ENCODE data around the gene SUPT20HL1.

The SUPT20HL1 gene

GRCh38 chrX:24341795-24342194 lies 18.6 kb upstream of the SUPT20HL1 start:
- Histone ChIP-seq H3K4me1 (ENCODE audit: control insufficient read depth, insufficient read depth, low read length) (no peaks in the 10 kb centered on the region), H3K9me3 (ENCODE audit: control insufficient read depth, insufficient read depth, low read depth, low read length) (no peaks in the 10 kb centered on the region), H3K4me3 (ENCODE audit: low read depth, low read length) (no peak overlapping the region), H3K27ac (ENCODE audit: extremely low read depth, low read depth, low read length) (no peak overlapping the region), H3K36me3 (ENCODE audit: control insufficient read depth in 2 of 2, insufficient read depth in 1 of 2, low read length in 2 of 2) (no peaks in the 10 kb centered on the region)
- TF ChIP-seq ZFP41 (tag by site-specific recombination; IDR thresholded peaks at IDR 0.05; ENCODE audit: borderline replicate concordance) (no peak), INSM2 (tag by site-specific recombination; IDR thresholded peaks at IDR 0.05) (no peak), ZNF629 (tag by site-specific recombination; IDR thresholded peaks at IDR 0.05) (no peak), ZBTB21 (tag by site-specific recombination; IDR thresholded peaks at IDR 0.05) (no peak), GFI1B (tag by site-specific recombination; IDR thresholded peaks at IDR 0.05) (no peak), ZNF544 (tag by site-specific recombination; IDR thresholded peaks at IDR 0.05) (no peak)
- CTCF ChIA-PET, result interaction anchor here (0.6 to 1.3 kb wide), 4 partner anchors 10 to 439 kb away, joined by 3 to 4 read pairs (median 4); no protein-coding TSS in a partner anchor
- POLR2A ChIA-PET, result no interaction called here

DNA sequence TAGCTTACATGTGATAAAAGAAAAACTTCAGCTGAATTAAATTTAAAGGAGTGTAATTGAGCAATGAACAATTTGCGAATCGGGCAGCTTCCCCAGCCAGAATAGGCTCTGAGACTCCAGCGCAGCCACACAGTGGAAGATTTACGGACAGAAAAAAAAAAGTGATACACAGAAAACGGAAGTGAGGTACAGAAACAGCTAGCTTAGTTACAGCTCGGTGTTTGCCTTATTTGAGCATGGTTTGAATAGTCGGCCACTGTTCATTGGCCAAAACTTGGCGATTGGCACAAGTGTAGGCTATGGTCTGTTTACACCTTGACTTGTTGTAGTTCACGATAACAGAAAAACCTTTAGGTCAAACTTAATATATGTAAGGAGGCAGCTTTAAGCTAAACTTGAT lies 16.7 kb upstream of the SUPT20HL1 start:
- CTCF ChIA-PET, result interaction anchor here (2.2 kb wide), 1 partner anchor 27 kb away, joined by 9 read pairs; no protein-coding TSS in a partner anchor
- no peaks in the 10 kb centered on the region for H3K36me3 ChIP-seq (ENCODE audit: control insufficient read depth in 2 of 2, insufficient read depth in 1 of 2, low read length in 2 of 2)
- H3K4me3 ChIP-seq (ENCODE audit: low read depth, low read length), result no peak overlapping the region
- TF ChIP-seq ZNF645 (tag by site-specific recombination; IDR thresholded peaks at IDR 0.05) (no peak), ZNF202 (tag by site-specific recombination; IDR thresholded peaks at IDR 0.05; ENCODE audit: borderline replicate concordance) (no peak), ZNF792 (tag by site-specific recombination; IDR thresholded peaks at IDR 0.05) (no peak), YY1 (tag by site-specific recombination; IDR thresholded peaks at IDR 0.05) (no peak), GLIS1 (tag by site-specific recombination; IDR thresholded peaks at IDR 0.05) (no peak), TCF7L2 (IDR thresholded peaks at IDR 0.05; ENCODE audit: borderline replicate concordance, low read depth, low read length) (no peak)
- TF ChIP-seq, protein P1, sequence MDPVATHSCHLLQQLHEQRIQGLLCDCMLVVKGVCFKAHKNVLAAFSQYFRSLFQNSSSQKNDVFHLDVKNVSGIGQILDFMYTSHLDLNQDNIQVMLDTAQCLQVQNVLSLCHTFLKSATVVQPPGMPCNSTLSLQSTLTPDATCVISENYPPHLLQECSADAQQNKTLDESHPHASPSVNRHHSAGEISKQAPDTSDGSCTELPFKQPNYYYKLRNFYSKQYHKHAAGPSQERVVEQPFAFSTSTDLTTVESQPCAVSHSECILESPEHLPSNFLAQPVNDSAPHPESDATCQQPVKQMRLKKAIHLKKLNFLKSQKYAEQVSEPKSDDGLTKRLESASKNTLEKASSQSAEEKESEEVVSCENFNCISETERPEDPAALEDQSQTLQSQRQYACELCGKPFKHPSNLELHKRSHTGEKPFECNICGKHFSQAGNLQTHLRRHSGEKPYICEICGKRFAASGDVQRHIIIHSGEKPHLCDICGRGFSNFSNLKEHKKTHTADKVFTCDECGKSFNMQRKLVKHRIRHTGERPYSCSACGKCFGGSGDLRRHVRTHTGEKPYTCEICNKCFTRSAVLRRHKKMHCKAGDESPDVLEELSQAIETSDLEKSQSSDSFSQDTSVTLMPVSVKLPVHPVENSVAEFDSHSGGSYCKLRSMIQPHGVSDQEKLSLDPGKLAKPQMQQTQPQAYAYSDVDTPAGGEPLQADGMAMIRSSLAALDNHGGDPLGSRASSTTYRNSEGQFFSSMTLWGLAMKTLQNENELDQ (tag by site-specific recombination; IDR thresholded peaks at IDR 0.05; ENCODE audit: low read depth), result no peak
- no peaks in the 10 kb centered on the region for H3K9me3 ChIP-seq (ENCODE audit: control insufficient read depth, insufficient read depth, low read depth, low read length)
- POLR2A ChIA-PET, result no interaction called here
- no peaks in the 10 kb centered on the region; the same call in 1 of the 2 replicates for H3K4me1 ChIP-seq (ENCODE audit: control insufficient read depth, insufficient read depth, low read length)
- H3K27ac ChIP-seq (ENCODE audit: extremely low read depth, low read depth, low read length), result no peak overlapping the region

DNA sequence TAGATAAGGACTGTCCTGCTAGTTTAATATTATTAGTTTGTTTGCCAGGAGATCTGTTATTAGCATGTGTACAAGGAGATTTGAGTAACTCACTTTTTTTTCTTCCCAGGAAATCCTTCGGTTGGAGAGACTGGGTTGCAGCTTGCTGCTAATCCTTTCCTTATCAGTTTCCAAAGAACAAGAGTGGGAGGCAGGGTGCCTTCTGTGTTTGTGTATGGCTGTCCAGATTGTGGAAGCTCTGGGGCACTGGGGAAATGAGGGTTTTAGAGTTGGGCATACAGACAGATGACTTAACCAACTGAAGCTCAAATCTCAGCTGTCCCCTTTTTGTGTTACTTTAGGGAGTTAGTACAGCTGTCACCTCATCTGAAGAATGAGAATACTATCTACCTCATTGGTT lies 12.6 kb upstream of the SUPT20HL1 start:
- no peaks in the 10 kb centered on the region for H3K9me3 ChIP-seq (ENCODE audit: control insufficient read depth, insufficient read depth, low read depth, low read length)
- no peak overlapping the region for H3K27ac ChIP-seq (ENCODE audit: extremely low read depth, low read depth, low read length)
- TF ChIP-seq ZNF221 (tag by site-specific recombination; IDR thresholded peaks at IDR 0.05; ENCODE audit: borderline replicate concordance) (no peak), SP7 (tag by site-specific recombination; IDR thresholded peaks at IDR 0.05) (no peak), ZNF654 (tag by site-specific recombination; IDR thresholded peaks at IDR 0.05; ENCODE audit: low read depth) (no peak), TCF7L2 (IDR thresholded peaks at IDR 0.05; ENCODE audit: borderline replicate concordance, low read depth, low read length) (no peak), PRDM1 (tag by site-specific recombination; IDR thresholded peaks at IDR 0.05) (no peak), ZNF423 (tag by site-specific recombination; IDR thresholded peaks at IDR 0.05) (no peak), ZNF341 (tag by site-specific recombination; IDR thresholded peaks at IDR 0.05; ENCODE audit: low read depth) (no peak)
- TF ChIP-seq, protein P2, sequence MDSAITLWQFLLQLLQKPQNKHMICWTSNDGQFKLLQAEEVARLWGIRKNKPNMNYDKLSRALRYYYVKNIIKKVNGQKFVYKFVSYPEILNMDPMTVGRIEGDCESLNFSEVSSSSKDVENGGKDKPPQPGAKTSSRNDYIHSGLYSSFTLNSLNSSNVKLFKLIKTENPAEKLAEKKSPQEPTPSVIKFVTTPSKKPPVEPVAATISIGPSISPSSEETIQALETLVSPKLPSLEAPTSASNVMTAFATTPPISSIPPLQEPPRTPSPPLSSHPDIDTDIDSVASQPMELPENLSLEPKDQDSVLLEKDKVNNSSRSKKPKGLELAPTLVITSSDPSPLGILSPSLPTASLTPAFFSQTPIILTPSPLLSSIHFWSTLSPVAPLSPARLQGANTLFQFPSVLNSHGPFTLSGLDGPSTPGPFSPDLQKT (IDR thresholded peaks at IDR 0.05; ENCODE audit: borderline replicate concordance, low read depth, low read length), result no peak
- ChIA-PET POLR2A (no interaction called here), CTCF (interaction anchor here (0.6 to 1.3 kb wide), 6 partner anchors 23 to 566 kb away, joined by 3 to 6 read pairs (median 3); no protein-coding TSS in a partner anchor)
- no peaks in the 10 kb centered on the region for H3K36me3 ChIP-seq (ENCODE audit: control insufficient read depth in 2 of 2, insufficient read depth in 1 of 2, low read length in 2 of 2)
- H3K4me1 ChIP-seq (ENCODE audit: control insufficient read depth, insufficient read depth, low read length), result no peaks in the 10 kb centered on the region; the same call in 1 of the 2 replicates
- no peak overlapping the region for H3K4me3 ChIP-seq (ENCODE audit: low read depth, low read length)

All from HEK293 (cell line).